SK-N-MC (cell line): ENCODE measurements around the gene TOX2.

Experiments
- DNase-seq: peaks from one replicate; pipeline ENCODE4 v3.0.0-alpha.2; 2011; ENCODE audit warnings: low read depth, low spot score
- H3K27ac ChIP-seq: fragments of 200-600 bp; sonication (generic); 2 replicates; pipeline ENCODE4 v1.5.1; 2016; ENCODE audit warnings: mixed run types
- H3K36me3 ChIP-seq: fragments of 200-600 bp; sonication (generic); 2 replicates; pipeline ENCODE4 v1.6.1; 2017; ENCODE audit warnings: antibody characterized with exemption, low read length, mixed read lengths; ENCODE audit not compliant: insufficient read depth
- H3K4me3 ChIP-seq: fragments of 200-600 bp; sonication (generic); 2 replicates; pipeline ENCODE4 v1.5.1; 2016
- H3K9ac ChIP-seq: fragments of 200-600 bp; sonication (generic); 2 replicates; pipeline ENCODE4 v1.8.0; 2017; ENCODE audit warnings: mixed run types, mixed read lengths; ENCODE audit not compliant: insufficient read length
- H3K9me3 ChIP-seq: fragments of 200-600 bp; sonication (generic); 2 replicates; pipeline ENCODE4 v1.6.1; 2017; ENCODE audit warnings: low read depth, mild to moderate bottlenecking, antibody characterized with exemption, low read length, moderate library complexity, mixed read lengths
- EZH2 ChIP-seq: fragments of 200-600 bp; sonication (generic); IDR thresholded peaks from one replicate; pipeline ENCODE4 v1.6.1; 2017; ENCODE audit warnings: antibody characterized with exemption
- FOXP2 ChIP-seq: optimal IDR thresholded peaks from 2 replicates; pipeline ENCODE3; 2011; ENCODE audit warnings: mild to moderate bottlenecking, moderate library complexity; ENCODE audit not compliant: insufficient read depth; ENCODE audit errors: extremely low read length, control extremely low read depth
- POLR2AphosphoS5 ChIP-seq: IDR thresholded peaks from 2 replicates; pipeline ENCODE4 v1.6.1; 2012; ENCODE audit warnings: mild to moderate bottlenecking, low read depth, low read length, borderline replicate concordance

Gene TOX2

GRCh38 chr20:43942201-43942590 is 27.5 kb downstream of the TOX2 start:
- H3K4me3 ChIP-seq, result no peak overlapping the region
- peak overlapping the region; percentile 73 for H3K27ac ChIP-seq
- no peak for TF ChIP-seq POLR2AphosphoS5
- TF ChIP-seq EZH2, result no peak
- TF ChIP-seq FOXP2, result no peak
- H3K9me3 ChIP-seq, result no peaks in the 10 kb centered on the region
- DNase-seq, result no peak
- no peak overlapping the region for H3K9ac ChIP-seq
- no peaks in the 10 kb centered on the region for H3K36me3 ChIP-seq

GRCh38 chr20:43942667-43943285 is 28.1 kb downstream of the TOX2 start:
- no peak overlapping the region for H3K4me3 ChIP-seq
- no peaks in the 10 kb centered on the region for H3K36me3 ChIP-seq
- H3K9me3 ChIP-seq, result no peaks in the 10 kb centered on the region
- peak overlapping the region; percentile 73 for H3K27ac ChIP-seq
- no peak overlapping the region for H3K9ac ChIP-seq
- no peak for TF ChIP-seq POLR2AphosphoS5
- TF ChIP-seq FOXP2, result no peak
- no peak for TF ChIP-seq EZH2
- no peak for DNase-seq

DNA sequence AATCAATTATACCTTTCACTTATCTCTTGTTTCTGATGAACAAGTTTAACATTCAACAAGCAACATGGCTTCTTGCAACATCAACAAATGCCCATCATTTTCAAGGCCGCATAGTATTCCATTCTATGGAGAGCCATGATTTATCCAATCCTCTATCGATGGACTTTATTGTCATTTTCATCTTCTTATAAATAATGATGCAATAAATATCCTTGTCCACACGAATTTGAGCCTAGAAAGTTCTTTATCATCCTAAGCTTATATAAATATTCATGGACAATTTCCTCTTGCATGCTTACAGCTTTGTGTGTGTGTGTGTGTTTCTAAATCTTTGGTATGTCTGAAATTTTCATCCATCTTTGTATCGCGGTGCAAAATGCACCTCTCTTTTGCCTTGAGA is 29.1 kb downstream of the TOX2 start:
- Histone ChIP-seq H3K36me3 (no peaks in the 10 kb centered on the region), H3K9me3 (no peaks in the 10 kb centered on the region), H3K27ac (no peak overlapping the region), H3K9ac (no peak overlapping the region), H3K4me3 (no peak overlapping the region)
- TF ChIP-seq FOXP2 (no peak), EZH2 (no peak), POLR2AphosphoS5 (no peak)
- DNase-seq, result no peak

GRCh38 chr20:43944653-43945235 is 30.1 kb downstream of the TOX2 start:
- Histone ChIP-seq H3K4me3 (no peak overlapping the region), H3K9ac (no peak overlapping the region), H3K36me3 (no peaks in the 10 kb centered on the region), H3K27ac (peak overlapping the region; percentile 63), H3K9me3 (no peaks in the 10 kb centered on the region)
- no peak for TF ChIP-seq POLR2AphosphoS5
- no peak for TF ChIP-seq EZH2
- no peak for TF ChIP-seq FOXP2
- DNase-seq, result no peak

GRCh38 chr20:43945391-43946205 is 30.9 kb downstream of the TOX2 start:
- no peak for DNase-seq
- no peaks in the 10 kb centered on the region for H3K36me3 ChIP-seq
- no peak for TF ChIP-seq POLR2AphosphoS5
- no peak for TF ChIP-seq EZH2
- TF ChIP-seq FOXP2, result no peak
- H3K27ac ChIP-seq, result peak overlapping the region; percentile 63
- H3K9ac ChIP-seq, result no peak overlapping the region
- no peaks in the 10 kb centered on the region for H3K9me3 ChIP-seq
- H3K4me3 ChIP-seq, result no peak overlapping the region

GRCh38 chr20:43946206-43946491 is 31.5 kb downstream of the TOX2 start:
- no peak for TF ChIP-seq EZH2
- TF ChIP-seq FOXP2, result no peak
- no peak for TF ChIP-seq POLR2AphosphoS5
- Histone ChIP-seq H3K9ac (no peak overlapping the region), H3K36me3 (no peaks in the 10 kb centered on the region; the same call in 1 of the 2 replicates)

DNA sequence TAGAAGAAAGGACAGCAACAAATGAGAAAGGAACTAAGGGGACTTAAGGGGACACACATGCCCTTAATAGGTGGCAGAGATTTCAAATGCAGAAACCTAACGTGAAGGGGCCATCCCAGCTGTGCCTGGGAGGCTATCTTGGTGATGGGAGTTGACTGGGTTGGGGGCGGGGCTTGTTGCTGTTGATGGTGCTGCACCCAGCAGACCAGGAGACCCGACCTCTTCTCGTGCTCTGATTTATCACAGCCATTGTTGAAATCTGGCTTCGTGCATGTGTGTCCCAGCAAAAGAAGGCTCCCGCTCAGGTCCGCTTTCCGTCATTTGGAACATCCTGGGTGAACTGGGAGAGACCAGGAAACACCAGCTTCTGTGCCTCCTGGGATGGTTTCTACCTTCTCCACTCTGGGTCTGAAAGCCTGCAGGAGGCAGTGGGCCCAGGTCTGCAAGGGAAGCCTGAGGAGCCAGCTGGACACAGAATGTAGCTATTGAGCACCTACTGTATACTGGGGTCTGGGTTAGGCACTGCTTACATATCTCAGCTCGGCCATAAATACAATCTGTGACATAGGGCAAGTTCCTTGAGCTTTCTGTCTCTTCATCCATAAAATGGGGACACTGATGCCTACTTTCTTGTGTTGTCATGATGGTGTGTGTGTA is 32.1 kb downstream of the TOX2 start:
- no peak for DNase-seq
- H3K9me3 ChIP-seq, result no peaks in the 10 kb centered on the region
- TF ChIP-seq EZH2 (no peak), FOXP2 (no peak), POLR2AphosphoS5 (no peak)
- H3K36me3 ChIP-seq, result no peaks in the 10 kb centered on the region; the same call in 1 of the 2 replicates
- H3K27ac ChIP-seq, result no peak overlapping the region
- no peak overlapping the region for H3K4me3 ChIP-seq
- no peak overlapping the region for H3K9ac ChIP-seq

More at GRCh38 chr20:43946206-43946491, 31.5 kb downstream of the TOX2 start:
- DNase-seq, result no peak
- no peak overlapping the region for H3K4me3 ChIP-seq
- 0 out of 2 replicates have a peak overlapping the region, but pooled peaks have one; percentile 1 for H3K27ac ChIP-seq
- no peaks in the 10 kb centered on the region for H3K9me3 ChIP-seq

DNA sequence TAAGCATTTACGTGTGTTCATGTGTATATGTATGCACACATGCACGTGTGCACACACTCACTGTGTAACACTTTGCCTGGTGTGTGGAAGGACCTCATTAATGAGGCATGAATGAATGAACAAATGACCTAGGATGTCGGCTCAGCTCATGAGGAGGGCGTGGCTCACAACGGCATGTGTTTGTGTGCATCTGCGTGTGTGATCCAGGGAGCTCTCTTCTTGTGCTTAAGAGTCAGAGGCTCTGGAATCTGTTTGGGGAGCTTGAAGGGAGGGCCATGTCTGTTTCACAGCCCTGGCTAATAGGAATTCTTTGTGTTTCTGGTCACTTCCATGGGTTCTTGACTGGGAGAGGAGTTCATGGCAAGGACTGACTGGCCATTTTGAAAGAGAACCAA is 32.7 kb downstream of the TOX2 start:
- H3K4me3 ChIP-seq, result peak overlapping the region; percentile 52; the same call in 1 of the 2 replicates
- no peaks in the 10 kb centered on the region; the same call in 1 of the 2 replicates for H3K36me3 ChIP-seq
- no peak overlapping the region for H3K9ac ChIP-seq
- no peak for DNase-seq
- H3K9me3 ChIP-seq, result no peaks in the 10 kb centered on the region
- TF ChIP-seq FOXP2, result no peak
- no peak for TF ChIP-seq POLR2AphosphoS5
- no peak for TF ChIP-seq EZH2
- peak overlapping the region; percentile 88 for H3K27ac ChIP-seq
